GM19324 (cell line): Measurements from ENCODE around the gene CADM1.
A peak's percentile ranks its signal among the peaks of the same experiment; 100 is the strongest.
"Not testable (repeated sequence)": the region's sequence is repeated elsewhere in the genome, so short reads cannot be mapped to it uniquely, and the experiment has no call there.

Experiments
- ATAC-seq: cut with Tn5 transposase; IDR thresholded peaks from one replicate; pipeline ENCODE4 v1.9.1; 2021; ENCODE audit warnings: mild to moderate bottlenecking, moderate library complexity; ENCODE audit not compliant: unreplicated experiment, low FRiP score

Gene CADM1

GRCh38 chr11:115481528-115481927 lies 22.7 kb downstream of the CADM1 start:
- ATAC-seq: no peak

DNA sequence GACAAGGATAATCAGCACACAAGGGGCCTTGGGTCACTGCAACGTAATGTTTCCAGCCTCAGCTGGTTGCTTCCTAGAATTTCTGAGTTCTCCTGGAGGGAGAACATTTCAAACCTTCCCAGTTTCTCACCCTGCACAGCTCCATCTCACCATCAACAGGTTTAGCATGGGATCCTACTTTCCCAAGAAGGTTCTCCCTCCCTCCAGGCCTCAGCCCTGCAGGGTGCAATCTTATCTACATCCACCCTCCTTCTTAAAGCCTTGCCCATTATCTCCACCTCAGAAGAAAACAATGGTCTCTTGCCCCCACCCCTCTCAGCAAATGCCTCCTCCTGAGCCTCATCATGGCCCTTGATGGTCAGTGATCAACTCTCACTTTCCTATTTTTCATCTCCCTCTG lies 23.6 kb downstream of the CADM1 start:
- no peak for ATAC-seq

DNA sequence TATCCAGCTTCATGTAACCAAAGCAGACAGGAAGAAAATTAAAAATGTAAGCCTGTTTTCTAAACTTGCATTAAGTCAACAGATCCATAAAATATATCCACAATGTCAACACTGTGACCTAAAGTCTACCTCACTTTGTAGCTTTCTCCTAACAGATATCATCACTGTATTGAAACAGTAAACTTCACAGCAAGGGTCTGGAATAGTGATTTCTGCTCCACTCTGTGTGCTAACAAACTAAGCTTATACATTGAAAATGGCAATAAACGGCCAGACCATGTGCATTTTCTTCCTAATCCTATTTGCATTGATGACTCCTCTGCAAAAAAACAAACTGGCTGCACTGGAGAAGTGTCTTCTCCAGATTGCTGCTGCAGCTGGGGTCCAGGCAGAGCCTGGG lies 26.8 kb downstream of the CADM1 start:
- ATAC-seq: no peak

DNA sequence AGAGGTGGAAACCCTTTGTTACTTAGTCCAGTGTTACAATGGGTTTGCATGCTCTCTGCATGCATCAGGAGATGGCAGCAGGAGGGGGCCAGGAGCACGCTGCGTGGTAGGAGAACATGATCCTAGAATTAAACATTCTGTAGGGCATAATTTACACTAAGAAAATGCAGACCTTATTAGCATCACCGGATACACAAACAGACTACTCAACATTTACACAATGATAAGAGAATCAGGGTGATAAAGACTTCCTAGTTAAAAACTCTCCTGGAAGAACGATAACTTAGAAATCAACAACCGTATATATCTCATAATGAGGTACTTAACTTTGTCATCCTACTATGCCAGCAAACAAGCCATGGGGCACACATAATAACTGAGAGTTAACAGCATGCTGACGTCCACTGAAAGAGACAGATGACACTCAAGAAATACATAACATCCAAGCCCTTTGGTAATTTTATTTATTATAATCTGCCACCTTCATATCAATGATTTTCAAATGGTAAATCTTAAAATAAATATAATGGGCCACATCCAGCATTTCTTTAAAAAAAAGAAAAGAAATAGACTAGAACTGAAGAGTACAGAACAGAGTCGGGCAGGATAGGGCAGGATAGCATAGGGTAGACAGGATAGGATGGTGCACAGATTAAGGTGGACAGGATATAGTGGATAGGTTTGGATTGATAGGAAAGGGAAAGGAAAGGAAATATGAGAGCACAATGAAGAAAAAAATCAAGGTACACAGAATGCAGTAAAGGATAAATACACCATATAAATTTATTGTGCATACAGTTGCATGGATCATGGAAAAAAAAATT lies 27.5 kb downstream of the CADM1 start:
- no peak for ATAC-seq

GRCh38 chr11:115475564-115475963 lies 28.7 kb downstream of the CADM1 start:
- no peak for ATAC-seq

DNA sequence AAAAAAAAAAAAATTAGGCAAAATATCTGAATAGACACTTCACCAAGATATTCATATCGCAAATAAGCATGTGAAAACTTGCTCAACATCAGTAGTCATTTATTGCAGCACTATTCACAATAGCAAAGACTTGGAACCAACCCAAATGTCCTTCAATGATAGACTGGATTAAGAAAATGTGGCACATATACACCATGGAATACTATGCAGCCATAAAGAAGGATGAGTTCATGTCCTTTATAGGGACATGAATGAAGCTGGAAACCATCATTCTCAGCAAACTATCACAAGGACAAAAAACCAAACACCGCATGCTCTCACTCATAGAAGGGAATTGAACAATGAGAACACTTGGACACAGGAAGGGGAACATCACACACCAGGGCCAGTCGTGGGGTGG lies 29.9 kb downstream of the CADM1 start:
- ATAC-seq: not testable (repeated sequence)

GRCh38 chr11:115473167-115473566 lies 31.0 kb downstream of the CADM1 start:
- no peak for ATAC-seq

GRCh38 chr11:115471367-115471766 lies 32.8 kb downstream of the CADM1 start:
- peak; percentile 69 for ATAC-seq

DNA sequence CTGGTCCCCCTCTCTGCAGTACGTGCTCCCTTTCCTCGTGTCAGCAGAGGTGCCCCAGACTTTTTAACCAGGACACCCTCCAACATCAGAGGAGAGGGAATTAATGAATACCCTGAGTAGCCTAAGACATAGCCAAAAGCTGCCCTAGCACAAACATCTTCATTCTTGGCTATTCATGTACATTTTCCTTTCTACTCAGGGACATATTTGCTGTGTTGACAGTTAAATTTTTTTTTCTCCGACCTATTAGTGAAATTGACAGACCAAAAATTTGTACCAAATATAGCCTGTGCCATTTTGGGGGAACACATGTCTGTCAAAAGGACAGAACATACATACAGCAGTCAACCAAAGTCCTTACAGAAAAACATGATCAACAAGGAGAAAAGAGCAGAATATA lies 33.3 kb downstream of the CADM1 start:
- no peak for ATAC-seq

DNA sequence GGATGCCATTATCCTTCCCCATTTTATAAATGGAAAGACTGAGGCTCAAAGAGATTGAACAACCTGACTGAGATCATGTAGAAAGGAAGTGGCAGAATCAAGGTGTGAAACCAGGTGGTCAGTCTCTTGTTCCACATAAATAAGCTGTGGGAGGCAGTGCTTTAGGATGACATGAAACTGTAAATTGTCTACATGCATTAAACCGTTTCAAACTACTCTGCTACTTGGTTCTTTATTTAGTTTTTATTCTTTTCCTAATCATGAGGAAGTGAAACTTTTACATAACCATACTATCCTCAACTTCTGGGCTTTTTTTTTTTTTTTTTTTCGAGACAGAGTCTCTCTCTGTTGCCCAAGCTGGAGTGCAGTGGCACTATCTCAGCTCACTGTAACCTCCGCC lies 34.9 kb downstream of the CADM1 start:
- ATAC-seq: peak; percentile 49

GRCh38 chr11:115466122-115466521 lies 38.1 kb downstream of the CADM1 start:
- no peak for ATAC-seq

GRCh38 chr11:115464269-115464668 lies 39.9 kb downstream of the CADM1 start:
- ATAC-seq: no peak

GRCh38 chr11:115463606-115464005 lies 40.6 kb downstream of the CADM1 start:
- ATAC-seq: no peak

DNA sequence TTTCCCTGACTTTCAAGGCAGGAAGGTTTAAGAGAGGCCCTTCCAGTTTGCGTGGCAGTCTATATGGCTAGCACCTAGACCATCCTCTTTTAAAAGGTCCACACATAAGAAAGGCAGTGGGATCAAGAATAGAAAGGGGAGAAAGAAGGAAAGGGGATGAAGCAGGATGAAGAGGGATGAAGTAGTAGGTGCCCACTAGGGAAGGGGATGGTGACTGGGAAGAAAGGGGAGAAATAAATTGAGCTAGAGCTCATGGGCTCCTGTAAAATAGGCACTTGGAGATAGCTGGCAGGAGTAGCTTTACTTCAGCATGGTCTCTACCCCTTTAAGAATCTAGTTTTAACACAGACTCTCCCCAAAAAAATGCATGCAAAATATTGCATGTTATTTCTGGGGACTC lies 41.5 kb downstream of the CADM1 start:
- ATAC-seq: no peak

GRCh38 chr11:115462004-115462541 lies 42.1 kb downstream of the CADM1 start:
- no peak for ATAC-seq

DNA sequence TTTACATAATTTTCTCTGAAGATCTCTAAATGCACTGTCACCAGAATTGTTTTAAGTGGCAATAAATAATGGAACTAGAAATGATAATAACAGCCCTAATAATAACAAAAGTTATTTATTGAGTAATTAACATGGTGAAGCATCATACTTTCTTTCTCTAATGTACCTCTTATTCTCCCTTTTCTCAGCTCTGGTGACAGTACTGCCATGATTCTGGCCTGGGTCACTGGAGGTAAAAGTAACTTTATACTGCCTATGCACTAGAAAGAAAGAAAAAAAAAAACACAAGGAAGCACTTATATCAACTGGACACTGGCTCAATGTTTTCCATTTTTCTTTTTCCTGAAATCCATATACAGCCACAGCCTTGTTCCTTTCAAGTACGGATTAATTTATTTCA lies 43.7 kb downstream of the CADM1 start:
- no peak for ATAC-seq

GRCh38 chr11:115459563-115459962 lies 44.7 kb downstream of the CADM1 start:
- no peak for ATAC-seq

- ATAC-seq: no peak
Measured at GRCh38 chr11:115458877-115459276, 45.3 kb downstream of the CADM1 start.

GRCh38 chr11:115456019-115456418 lies 48.2 kb downstream of the CADM1 start:
- no peak for ATAC-seq

- ATAC-seq: no peak
Measured at GRCh38 chr11:115455613-115456012, 48.6 kb downstream of the CADM1 start.

DNA sequence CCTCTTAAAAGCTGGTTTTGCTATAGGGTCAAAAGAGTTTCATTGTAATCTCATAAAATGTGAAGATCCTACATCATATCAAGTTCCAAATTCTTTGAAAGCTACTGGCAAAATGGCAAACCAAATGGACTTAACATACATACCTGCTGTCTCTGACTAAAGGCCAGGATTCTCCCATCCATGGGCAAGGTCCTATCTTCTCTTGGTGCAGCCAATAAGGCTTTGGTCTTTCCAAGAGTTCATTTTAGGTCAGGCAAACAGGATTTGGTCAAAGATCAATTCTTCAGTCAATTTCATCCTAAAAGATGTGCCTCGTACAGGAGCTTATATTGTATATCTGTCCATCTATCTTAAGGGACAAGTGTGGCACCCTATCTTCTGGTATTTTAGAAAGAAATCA lies 49.7 kb downstream of the CADM1 start:
- no peak for ATAC-seq
